Stimulated activated memory B cell treated with anti-CD40 and anti-IgM and Interleukin-4, amounts not matched to agents 10 μg/mL and 1 μg/mL and 100 μg/mL, for 72 hours (primary cell): Measurements from ENCODE around the gene IQCF2.
"Not testable (repeated sequence)": the region's sequence is repeated elsewhere in the genome, so short reads cannot be mapped to it uniquely, and the experiment has no call there.

ENCODE experiments used
- ATAC-seq: fragments of 150-1000 bp; cut with Tn5 transposase; 2 replicates; pipeline ENCODE4 v1.10.0; 2021
- H3K27ac Mint-ChIP-seq: one replicate; pipeline ENCODE4 v1.8.0; 2022; ENCODE audit warnings: mild to moderate bottlenecking, mixed read lengths
- H3K27me3 Mint-ChIP-seq: one replicate; pipeline ENCODE4 v1.8.0; 2022; ENCODE audit warnings: mixed read lengths
- H3K36me3 Mint-ChIP-seq: one replicate; pipeline ENCODE4 v1.8.0; 2022; ENCODE audit warnings: mixed read lengths
- H3K4me1 Mint-ChIP-seq: one replicate; pipeline ENCODE4 v1.8.0; 2022; ENCODE audit warnings: mixed read lengths
- H3K4me3 Mint-ChIP-seq: one replicate; pipeline ENCODE4 v1.8.0; 2022; ENCODE audit warnings: mild to moderate bottlenecking, moderate library complexity, mixed read lengths
- H3K9me3 Mint-ChIP-seq: one replicate; pipeline ENCODE4 v1.8.0; 2022; ENCODE audit warnings: mixed read lengths

The IQCF2 gene

GRCh38 chr3:51896607-51897305 lies 35.3 kb downstream of the IQCF2 start:
- no peak overlapping the region for H3K27ac Mint-ChIP-seq
- no peaks in the 10 kb centered on the region for H3K36me3 Mint-ChIP-seq
- H3K9me3 Mint-ChIP-seq, result no peaks in the 10 kb centered on the region
- peaks cover 71% of the 10 kb centered on the region for H3K27me3 Mint-ChIP-seq
- no peaks in the 10 kb centered on the region for H3K4me1 Mint-ChIP-seq
- H3K4me3 Mint-ChIP-seq, result no peak overlapping the region
- ATAC-seq, result no peak

- Mint-ChIP-seq H3K4me1 (no peaks in the 10 kb centered on the region), H3K4me3 (no peak overlapping the region), H3K27me3 (peaks cover 70% of the 10 kb centered on the region), H3K27ac (no peak overlapping the region), H3K36me3 (no peaks in the 10 kb centered on the region), H3K9me3 (no peaks in the 10 kb centered on the region)
- ATAC-seq, result no peak
Measured at GRCh38 chr3:51897391-51897790, 36.0 kb downstream of the IQCF2 start.

GRCh38 chr3:51900043-51900442 lies 38.6 kb downstream of the IQCF2 start:
- H3K27me3 Mint-ChIP-seq, result peaks cover 76% of the 10 kb centered on the region
- not testable (repeated sequence) for H3K9me3 Mint-ChIP-seq, H3K4me1 Mint-ChIP-seq, H3K4me3 Mint-ChIP-seq, ATAC-seq, H3K36me3 Mint-ChIP-seq, H3K27ac Mint-ChIP-seq

- not testable (repeated sequence) for H3K4me1 Mint-ChIP-seq, H3K4me3 Mint-ChIP-seq, H3K9me3 Mint-ChIP-seq, ATAC-seq, H3K36me3 Mint-ChIP-seq, H3K27ac Mint-ChIP-seq
- peaks cover 77% of the 10 kb centered on the region for H3K27me3 Mint-ChIP-seq
Measured at GRCh38 chr3:51902361-51902760, 40.9 kb downstream of the IQCF2 start.

- Mint-ChIP-seq H3K36me3 (peaks cover 6% of the 10 kb centered on the region), H3K27ac (no peak overlapping the region), H3K4me3 (no peak overlapping the region), H3K4me1 (no peaks in the 10 kb centered on the region), H3K9me3 (peaks cover 13% of the 10 kb centered on the region), H3K27me3 (peaks cover 80% of the 10 kb centered on the region)
- ATAC-seq, result no peak
Measured at GRCh38 chr3:51904034-51904823, 42.8 kb downstream of the IQCF2 start.

GRCh38 chr3:51908026-51908425 lies 46.6 kb downstream of the IQCF2 start:
- ATAC-seq, result no peak
- no peak overlapping the region for H3K4me3 Mint-ChIP-seq
- peaks cover 58% of the 10 kb centered on the region for H3K27me3 Mint-ChIP-seq
- H3K4me1 Mint-ChIP-seq, result no peaks in the 10 kb centered on the region
- peaks cover 6% of the 10 kb centered on the region for H3K36me3 Mint-ChIP-seq
- H3K27ac Mint-ChIP-seq, result no peak overlapping the region
- peaks cover 14% of the 10 kb centered on the region for H3K9me3 Mint-ChIP-seq
